ENCODE results near the gene TMEM72. TPM values are rescaled to one million over a fixed set of nuclear protein-coding genes. Genes with fewer than 3 reads are reported as not detected.

Gene TMEM72
- total RNA-seq, 1 donor from 2014 or later, result not detected

- no peak for DNase-seq (ENCODE audit: low read depth)
- no peak for TF ChIP-seq CTCF (conservative IDR thresholded peaks at IDR 0.05; ENCODE audit: low read depth, low read length)
- no peak overlapping the region for H3K4me3 ChIP-seq (ENCODE audit: low read depth, low read length)
These were observed 11.8 kb downstream of the TMEM72 start for GRCh38 chr10:44922796-44923545.

- DNase-seq (ENCODE audit: low read depth), result no peak
- H3K4me3 ChIP-seq (ENCODE audit: low read depth, low read length), result no peak overlapping the region
- no peak for TF ChIP-seq CTCF (conservative IDR thresholded peaks at IDR 0.05; ENCODE audit: low read depth, low read length)
These were observed 12.5 kb downstream of the TMEM72 start for GRCh38 chr10:44923611-44924010.

GRCh38 chr10:44924261-44925040, 13.3 kb downstream of the TMEM72 start:
- no peak for DNase-seq (ENCODE audit: low read depth)
- no peak overlapping the region for H3K4me3 ChIP-seq (ENCODE audit: low read depth, low read length)
- TF ChIP-seq CTCF (conservative IDR thresholded peaks at IDR 0.05; ENCODE audit: low read depth, low read length), result peak; percentile 10

- DNase-seq (ENCODE audit: low read depth), result no peak
- TF ChIP-seq CTCF (conservative IDR thresholded peaks at IDR 0.05; ENCODE audit: low read depth, low read length), result peak; percentile 56
- H3K4me3 ChIP-seq (ENCODE audit: low read depth, low read length), result no peak overlapping the region
These were observed 14.1 kb downstream of the TMEM72 start for GRCh38 chr10:44925224-44925623.

- DNase-seq (ENCODE audit: low read depth), result no peak
- TF ChIP-seq CTCF (conservative IDR thresholded peaks at IDR 0.05; ENCODE audit: low read depth, low read length), result no peak
- H3K4me3 ChIP-seq (ENCODE audit: low read depth, low read length), result no peak overlapping the region
These were observed 14.9 kb downstream of the TMEM72 start for GRCh38 chr10:44925811-44926750.

- no peak for TF ChIP-seq CTCF (conservative IDR thresholded peaks at IDR 0.05; ENCODE audit: low read depth, low read length)
- H3K4me3 ChIP-seq (ENCODE audit: low read depth, low read length), result no peak overlapping the region
- DNase-seq (ENCODE audit: low read depth), result no peak
These were observed 15.7 kb downstream of the TMEM72 start for GRCh38 chr10:44926751-44927351.
